ENCODE data around the gene KCNK16.

KCNK16 gene

GRCh38 chr6:39302669-39303424 lies 19.7 kb downstream of the KCNK16 start:
- TF ChIP-seq, protein P1, sequence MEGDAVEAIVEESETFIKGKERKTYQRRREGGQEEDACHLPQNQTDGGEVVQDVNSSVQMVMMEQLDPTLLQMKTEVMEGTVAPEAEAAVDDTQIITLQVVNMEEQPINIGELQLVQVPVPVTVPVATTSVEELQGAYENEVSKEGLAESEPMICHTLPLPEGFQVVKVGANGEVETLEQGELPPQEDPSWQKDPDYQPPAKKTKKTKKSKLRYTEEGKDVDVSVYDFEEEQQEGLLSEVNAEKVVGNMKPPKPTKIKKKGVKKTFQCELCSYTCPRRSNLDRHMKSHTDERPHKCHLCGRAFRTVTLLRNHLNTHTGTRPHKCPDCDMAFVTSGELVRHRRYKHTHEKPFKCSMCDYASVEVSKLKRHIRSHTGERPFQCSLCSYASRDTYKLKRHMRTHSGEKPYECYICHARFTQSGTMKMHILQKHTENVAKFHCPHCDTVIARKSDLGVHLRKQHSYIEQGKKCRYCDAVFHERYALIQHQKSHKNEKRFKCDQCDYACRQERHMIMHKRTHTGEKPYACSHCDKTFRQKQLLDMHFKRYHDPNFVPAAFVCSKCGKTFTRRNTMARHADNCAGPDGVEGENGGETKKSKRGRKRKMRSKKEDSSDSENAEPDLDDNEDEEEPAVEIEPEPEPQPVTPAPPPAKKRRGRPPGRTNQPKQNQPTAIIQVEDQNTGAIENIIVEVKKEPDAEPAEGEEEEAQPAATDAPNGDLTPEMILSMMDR (IDR thresholded peaks at IDR 0.05; ENCODE audit: insufficient read depth, low read depth, low read length, missing control alignments): peak; percentile 88
- no peak overlapping the region for H3K4me3 ChIP-seq (ENCODE audit: low read length)
- peak; percentile 67 for DNase-seq (ENCODE audit: low read depth)

DNA sequence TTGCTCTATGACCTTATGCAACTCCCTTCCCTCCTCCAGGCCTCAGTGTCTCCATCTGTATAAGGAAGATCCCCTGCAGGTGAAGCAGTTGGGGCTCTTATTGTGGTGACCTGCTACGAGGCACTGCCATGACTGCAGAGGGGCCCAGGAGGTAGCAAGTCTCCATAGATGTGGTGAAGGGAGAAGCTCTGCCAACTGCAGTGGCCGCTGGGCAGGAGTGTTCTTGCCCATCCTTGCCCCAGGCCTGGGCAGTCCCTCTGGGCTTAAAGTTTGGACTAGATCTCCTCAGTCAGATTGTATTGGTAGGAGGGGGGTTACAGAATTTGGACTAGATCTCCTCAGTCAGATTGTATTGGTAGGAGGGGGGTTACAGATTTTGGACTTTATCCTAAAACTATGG lies 20.5 kb downstream of the KCNK16 start:
- no peak overlapping the region for H3K4me3 ChIP-seq (ENCODE audit: low read length)
- DNase-seq (ENCODE audit: low read depth): no peak
- TF ChIP-seq, protein P1 (IDR thresholded peaks at IDR 0.05; ENCODE audit: insufficient read depth, low read depth, low read length, missing control alignments): no peak

- TF ChIP-seq, protein P1 (IDR thresholded peaks at IDR 0.05; ENCODE audit: insufficient read depth, low read depth, low read length, missing control alignments): no peak
- DNase-seq (ENCODE audit: low read depth): no peak
- no peak overlapping the region for H3K4me3 ChIP-seq (ENCODE audit: low read length)
These were observed 20.9 kb downstream of the KCNK16 start for GRCh38 chr6:39301606-39302005.

- DNase-seq (ENCODE audit: low read depth): no peak
- TF ChIP-seq, protein P1 (IDR thresholded peaks at IDR 0.05; ENCODE audit: insufficient read depth, low read depth, low read length, missing control alignments): no peak
- H3K4me3 ChIP-seq (ENCODE audit: low read length): no peak overlapping the region
These were observed 21.8 kb downstream of the KCNK16 start for GRCh38 chr6:39300739-39301138.

- TF ChIP-seq, protein P1 (IDR thresholded peaks at IDR 0.05; ENCODE audit: insufficient read depth, low read depth, low read length, missing control alignments): no peak
- no peak for DNase-seq (ENCODE audit: low read depth)
- H3K4me3 ChIP-seq (ENCODE audit: low read length): no peak overlapping the region
These were observed 24.4 kb downstream of the KCNK16 start for GRCh38 chr6:39298061-39298460.

GRCh38 chr6:39296745-39297640 lies 25.5 kb downstream of the KCNK16 start:
- no peak overlapping the region for H3K4me3 ChIP-seq (ENCODE audit: low read length)
- TF ChIP-seq, protein P1 (IDR thresholded peaks at IDR 0.05; ENCODE audit: insufficient read depth, low read depth, low read length, missing control alignments): no peak
- DNase-seq (ENCODE audit: low read depth): no peak
